SK-N-MC (cell line): ENCODE data around the gene RGN.
"Not testable (repeated sequence)": the region's sequence is repeated elsewhere in the genome, so short reads cannot be mapped to it uniquely, and the experiment has no call there.

Experiments
- DNase-seq: peaks from one replicate; pipeline ENCODE4 v3.0.0-alpha.2; 2011; ENCODE audit warnings: low read depth, low spot score
- H3K27ac ChIP-seq: fragments of 200-600 bp; sonication (generic); 2 replicates; pipeline ENCODE4 v1.5.1; 2016; ENCODE audit warnings: mixed run types
- H3K36me3 ChIP-seq: fragments of 200-600 bp; sonication (generic); 2 replicates; pipeline ENCODE4 v1.6.1; 2017; ENCODE audit warnings: antibody characterized with exemption, low read length, mixed read lengths; ENCODE audit not compliant: insufficient read depth
- H3K4me3 ChIP-seq: fragments of 200-600 bp; sonication (generic); 2 replicates; pipeline ENCODE4 v1.5.1; 2016
- H3K9ac ChIP-seq: fragments of 200-600 bp; sonication (generic); 2 replicates; pipeline ENCODE4 v1.8.0; 2017; ENCODE audit warnings: mixed run types, mixed read lengths; ENCODE audit not compliant: insufficient read length
- H3K9me3 ChIP-seq: fragments of 200-600 bp; sonication (generic); 2 replicates; pipeline ENCODE4 v1.6.1; 2017; ENCODE audit warnings: low read depth, mild to moderate bottlenecking, antibody characterized with exemption, low read length, moderate library complexity, mixed read lengths
- EZH2 ChIP-seq: fragments of 200-600 bp; sonication (generic); IDR thresholded peaks from one replicate; pipeline ENCODE4 v1.6.1; 2017; ENCODE audit warnings: antibody characterized with exemption
- FOXP2 ChIP-seq: optimal IDR thresholded peaks from 2 replicates; pipeline ENCODE3; 2011; ENCODE audit warnings: mild to moderate bottlenecking, moderate library complexity; ENCODE audit not compliant: insufficient read depth; ENCODE audit errors: extremely low read length, control extremely low read depth
- POLR2AphosphoS5 ChIP-seq: IDR thresholded peaks from 2 replicates; pipeline ENCODE4 v1.6.1; 2012; ENCODE audit warnings: mild to moderate bottlenecking, low read depth, low read length, borderline replicate concordance

RGN gene

DNA sequence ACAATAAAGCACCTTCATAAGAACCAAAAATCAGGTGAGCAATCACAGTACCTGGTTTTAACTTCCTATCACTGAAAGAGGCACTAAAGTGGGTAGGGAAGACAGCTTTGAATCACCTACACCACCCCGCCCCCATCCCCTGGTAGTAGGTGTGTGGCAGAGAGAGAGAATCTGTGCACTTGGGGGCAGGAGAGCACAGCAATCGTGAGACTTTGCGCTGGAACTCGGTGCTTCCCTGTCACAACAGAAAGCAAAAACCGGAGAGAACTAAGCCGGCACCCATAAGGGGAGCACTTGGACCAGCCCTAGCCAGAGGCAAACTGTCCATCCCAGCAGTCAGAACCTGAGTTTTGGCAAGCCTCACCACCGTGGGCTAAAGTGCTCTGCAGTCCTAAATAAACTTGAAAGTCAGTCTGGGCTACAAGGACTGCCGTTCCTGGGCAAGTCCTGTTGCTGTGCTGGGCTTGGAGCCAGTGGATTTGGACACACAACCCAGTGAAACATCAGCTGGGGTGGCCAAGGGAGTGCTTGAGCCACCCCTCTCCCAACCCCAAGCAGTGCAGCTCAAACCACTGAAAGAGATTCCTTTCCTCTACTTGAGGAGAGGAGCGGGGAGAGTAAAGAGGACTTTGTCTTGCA is 34.2 kb downstream of the RGN start:
- DNase-seq: no peak
- TF ChIP-seq FOXP2: no peak
- no peak for TF ChIP-seq EZH2
- TF ChIP-seq POLR2AphosphoS5: no peak
- Histone ChIP-seq H3K9me3 (no peaks in the 10 kb centered on the region), H3K4me3 (no peak overlapping the region), H3K9ac (no peak overlapping the region), H3K27ac (no peak overlapping the region), H3K36me3 (no peaks in the 10 kb centered on the region)

DNA sequence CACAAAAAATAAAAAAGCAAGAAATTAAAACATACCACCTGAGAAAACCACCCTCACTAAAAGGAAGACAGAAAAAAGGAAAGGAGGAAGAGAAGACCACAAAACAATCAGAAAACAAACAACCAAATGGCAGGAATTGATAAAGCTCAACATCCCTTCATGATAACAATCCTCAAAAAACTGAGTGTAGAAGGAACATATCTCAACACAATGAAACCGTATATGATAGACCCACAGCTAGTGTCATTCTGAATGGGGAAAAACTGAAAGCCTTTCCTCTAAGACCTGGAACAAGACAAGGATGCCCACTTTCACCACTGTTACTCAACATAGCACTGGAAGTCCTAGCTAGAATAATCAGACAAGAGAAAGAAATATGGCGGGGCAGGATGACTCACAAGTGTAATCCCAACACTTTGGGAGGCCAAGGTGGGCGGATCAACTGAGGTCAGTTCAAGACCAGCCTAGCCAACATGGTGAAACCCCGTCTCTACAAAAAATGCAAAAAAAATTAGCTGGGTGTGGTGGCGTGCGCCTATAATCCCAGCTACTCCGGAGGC is 38.4 kb downstream of the RGN start:
- H3K27ac ChIP-seq, H3K9ac ChIP-seq, H3K9me3 ChIP-seq, DNase-seq, H3K4me3 ChIP-seq, H3K36me3 ChIP-seq: not testable (repeated sequence)

DNA sequence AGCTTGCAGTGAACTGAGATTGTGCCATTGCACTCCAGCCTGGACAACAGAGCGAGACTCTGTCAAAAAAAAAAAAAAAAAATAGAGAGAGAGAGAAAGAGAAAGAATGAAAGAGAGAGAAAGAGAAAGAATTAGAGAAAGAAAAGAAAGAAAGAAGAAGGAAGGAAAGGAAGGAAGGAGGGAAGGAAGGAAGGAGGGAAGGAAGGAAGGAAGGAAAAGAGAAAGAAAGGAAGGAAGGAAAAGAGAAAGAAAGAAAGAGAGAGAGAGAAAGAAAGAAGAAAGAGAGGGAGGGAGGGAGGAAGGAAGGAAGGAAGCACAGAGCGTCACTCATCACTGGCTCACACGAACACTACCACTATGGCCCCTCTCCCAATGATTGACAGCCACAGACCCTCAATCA is 46.2 kb downstream of the RGN start:
- H3K9ac ChIP-seq, H3K9me3 ChIP-seq, H3K27ac ChIP-seq, H3K36me3 ChIP-seq, DNase-seq, H3K4me3 ChIP-seq: not testable (repeated sequence)

DNA sequence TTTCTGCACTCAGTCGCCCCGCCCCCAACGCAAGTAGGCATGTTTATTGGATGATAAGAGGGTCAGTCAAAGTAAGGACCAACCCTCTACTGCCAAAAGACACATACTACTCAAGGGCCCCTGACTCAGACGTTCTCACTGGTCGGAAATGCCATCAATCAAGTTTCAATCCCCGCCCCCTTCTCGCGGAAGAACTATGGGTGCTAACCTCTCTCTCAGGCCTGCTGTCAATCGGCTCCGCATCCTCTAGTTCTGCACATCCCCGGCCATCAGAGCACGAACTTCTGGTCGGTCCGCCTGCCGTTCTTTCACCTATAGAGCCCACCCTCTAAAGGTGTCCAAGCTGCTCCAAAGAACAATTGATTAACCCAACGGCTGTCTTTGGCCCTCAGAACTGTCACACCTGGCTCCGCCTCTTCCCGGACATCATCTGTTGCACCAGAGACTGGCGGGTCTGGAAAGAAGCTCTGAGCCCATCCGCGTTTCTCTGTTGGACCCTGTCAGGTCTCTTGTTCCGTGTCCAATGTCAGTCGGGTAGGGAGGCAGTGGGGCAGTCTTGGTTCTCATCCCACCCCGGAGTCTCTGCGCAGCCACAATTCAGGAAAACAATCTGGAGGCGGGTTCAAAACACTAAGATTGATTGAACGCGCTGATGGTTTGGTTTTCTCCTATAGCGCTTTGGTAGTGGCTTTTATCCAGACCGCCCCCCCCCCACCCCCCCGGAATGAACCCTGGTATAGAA is 51.1 kb downstream of the RGN start:
- Histone ChIP-seq H3K4me3 (peak overlapping the region; percentile 75), H3K27ac (no peak overlapping the region), H3K36me3 (no peaks in the 10 kb centered on the region), H3K9ac (no peak overlapping the region), H3K9me3 (no peaks in the 10 kb centered on the region)
- TF ChIP-seq POLR2AphosphoS5: no peak
- TF ChIP-seq FOXP2: no peak
- no peak for TF ChIP-seq EZH2
- DNase-seq: peak; percentile 80

DNA sequence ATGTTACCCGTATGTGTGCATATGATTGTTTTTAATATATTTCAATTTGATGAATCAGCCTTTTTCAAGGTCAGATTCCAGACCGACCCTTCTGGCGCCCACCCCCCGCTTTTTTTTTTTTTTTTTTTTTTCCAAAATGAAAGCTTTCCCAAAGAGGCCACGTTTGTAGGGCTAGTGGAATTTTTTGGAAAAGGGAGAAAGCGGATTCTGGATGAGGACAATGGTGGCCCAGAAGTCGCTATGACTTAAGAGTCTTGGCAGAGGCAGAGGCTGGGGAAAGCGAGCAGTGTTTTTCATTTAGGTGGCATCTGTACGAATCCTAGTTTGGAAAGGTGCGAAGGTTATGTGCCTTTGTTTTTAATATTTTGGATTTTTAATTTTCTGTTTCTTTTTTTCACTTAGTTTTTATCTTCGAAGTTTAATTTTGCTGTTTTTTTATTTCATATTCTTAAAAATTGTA is 51.7 kb downstream of the RGN start:
- Histone ChIP-seq H3K36me3 (no peaks in the 10 kb centered on the region), H3K9me3 (no peaks in the 10 kb centered on the region), H3K27ac (no peak overlapping the region), H3K9ac (no peak overlapping the region), H3K4me3 (peak overlapping the region; percentile 75)
- TF ChIP-seq EZH2: no peak
- TF ChIP-seq POLR2AphosphoS5: no peak
- DNase-seq: no peak

DNA sequence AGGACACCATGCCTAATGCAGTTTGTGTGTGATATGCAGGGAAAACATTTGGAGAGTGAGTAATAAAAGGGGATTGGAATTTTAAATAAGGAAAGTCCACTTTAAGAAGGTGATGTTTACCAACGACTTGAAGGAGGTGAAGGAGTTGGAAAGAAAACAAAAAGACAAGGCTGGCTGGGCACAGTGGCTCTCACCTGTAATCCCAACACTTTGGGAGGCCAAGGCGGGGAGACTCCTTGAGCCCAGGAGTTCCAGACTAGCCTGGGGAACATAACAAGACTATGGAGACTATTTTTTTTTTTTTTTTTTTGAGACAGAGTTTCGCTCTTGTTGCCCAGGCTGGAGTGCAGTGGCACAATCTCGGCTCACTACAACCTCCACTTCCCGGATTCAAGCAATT is 55.2 kb downstream of the RGN start:
- DNase-seq: no peak
- H3K9me3 ChIP-seq: no peaks in the 10 kb centered on the region
- no peak overlapping the region for H3K9ac ChIP-seq
- no peaks in the 10 kb centered on the region for H3K36me3 ChIP-seq
- no peak overlapping the region for H3K4me3 ChIP-seq
- no peak overlapping the region for H3K27ac ChIP-seq
- TF ChIP-seq POLR2AphosphoS5 (no peak), EZH2 (no peak), FOXP2 (no peak)

DNA sequence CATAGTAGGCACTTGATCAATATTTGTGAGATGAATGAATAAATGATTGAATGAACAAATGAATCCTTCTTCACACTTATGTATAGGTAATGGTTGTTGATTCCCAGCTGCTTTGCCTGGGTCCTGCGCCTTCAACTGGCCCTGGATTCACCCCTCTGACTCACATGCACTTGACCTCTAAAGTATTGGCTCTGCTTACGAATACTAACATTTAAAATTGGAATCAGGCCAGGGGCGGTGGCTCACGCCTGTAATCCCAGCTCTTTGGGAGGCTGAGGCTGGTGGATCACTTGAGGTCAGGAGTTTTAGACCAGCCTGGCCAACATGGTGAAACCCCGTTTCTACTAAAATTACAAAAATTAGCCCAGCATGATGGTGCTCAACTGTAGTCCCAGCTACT is 57.4 kb downstream of the RGN start:
- not testable (repeated sequence) for DNase-seq, H3K36me3 ChIP-seq, H3K27ac ChIP-seq, H3K9me3 ChIP-seq, H3K9ac ChIP-seq, H3K4me3 ChIP-seq

DNA sequence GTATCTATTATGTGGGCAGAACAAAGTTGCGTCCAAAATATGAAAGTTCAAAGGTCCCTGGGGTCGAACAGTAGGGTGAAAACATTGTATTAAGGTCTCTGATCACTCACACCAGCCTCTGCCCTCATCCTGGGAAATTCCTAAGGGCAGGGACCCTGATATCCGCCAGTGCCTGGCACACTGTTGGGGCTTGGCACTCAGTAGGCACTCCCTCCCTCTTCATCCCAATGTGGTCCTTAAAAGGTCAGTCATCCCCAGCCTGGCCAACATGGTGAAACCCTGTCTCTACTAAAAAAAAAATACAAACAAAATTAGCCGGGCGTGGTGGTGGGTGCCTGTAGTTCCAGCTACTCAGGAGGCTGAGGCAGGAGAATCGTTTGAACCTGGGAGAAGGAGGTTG is 59.9 kb downstream of the RGN start:
- Histone ChIP-seq H3K9ac (no peak overlapping the region), H3K36me3 (peaks cover 11% of the 10 kb centered on the region; the same call in 1 of the 2 replicates), H3K9me3 (no peaks in the 10 kb centered on the region), H3K4me3 (no peak overlapping the region), H3K27ac (no peak overlapping the region)
- TF ChIP-seq POLR2AphosphoS5 (no peak), FOXP2 (no peak), EZH2 (no peak)
- DNase-seq: no peak
